Natural killer cell (primary cell): ENCODE data around the gene PPP4C. TPM values are rescaled to one million over a fixed set of nuclear protein-coding genes. Genes with fewer than 3 reads are reported as not detected.
A peak's percentile ranks its signal among the peaks of the same experiment; 100 is the strongest.

Experiments used
- ATAC-seq, 3 donors: fragments of 150-1000 bp in 2 of 3; fragments of 200-7000 bp in 1 of 3; cut with Tn5 transposase; 1 replicate in 1 of 3; 2 replicates in 2 of 3; pipeline ENCODE4 v1.10.0; 2021; ENCODE audit warnings: mild to moderate bottlenecking in 2 of 3, moderate library complexity in 2 of 3
- DNase-seq, 2 donors: peaks; one replicate each; pipeline versions ENCODE4 v3.0.0 to v3.0.0-alpha.2; 2013 to 2021; ENCODE audit warnings: mixed read lengths in 1 of 2
- H3K27ac ChIP-seq: one replicate; pipeline ENCODE4 v1.5.1; 2013; ENCODE audit warnings: mild to moderate bottlenecking, low read length
- H3K27me3 ChIP-seq: one replicate; pipeline ENCODE4 v1.6.1; 2013; ENCODE audit warnings: low read length; ENCODE audit not compliant: control insufficient read depth, insufficient read depth
- H3K36me3 ChIP-seq: one replicate; pipeline ENCODE4 v1.6.1; 2013; ENCODE audit warnings: low read length; ENCODE audit not compliant: control insufficient read depth, insufficient read depth
- H3K4me1 ChIP-seq: one replicate; pipeline ENCODE4 v1.6.1; 2013; ENCODE audit warnings: low read length; ENCODE audit not compliant: control insufficient read depth, insufficient read depth
- H3K4me3 ChIP-seq: one replicate; pipeline ENCODE4 v1.5.1; 2013; ENCODE audit warnings: low read length
- H3K9me3 ChIP-seq: one replicate; pipeline ENCODE4 v1.6.1; 2013; ENCODE audit warnings: low read length; ENCODE audit not compliant: control insufficient read depth, insufficient read depth
- H3K27ac Mint-ChIP-seq, 2 donors: one replicate each; pipeline ENCODE4 v1.8.0; 2022; ENCODE audit warnings: mild to moderate bottlenecking in 2 of 2, mixed read lengths in 2 of 2, moderate library complexity in 1 of 2
- H3K27me3 Mint-ChIP-seq, 2 donors: one replicate each; pipeline ENCODE4 v1.8.0; 2022; ENCODE audit warnings: low read depth in 2 of 2, mixed read lengths in 2 of 2
- H3K36me3 Mint-ChIP-seq: one replicate; pipeline ENCODE4 v1.8.0; 2022; ENCODE audit warnings: mixed read lengths
- H3K4me1 Mint-ChIP-seq, 2 donors: one replicate each; pipeline ENCODE4 v1.8.0; 2022; ENCODE audit warnings: mixed read lengths in 2 of 2
- H3K4me3 Mint-ChIP-seq: one replicate; pipeline ENCODE4 v1.8.0; 2022; ENCODE audit warnings: mild to moderate bottlenecking, moderate library complexity, mixed read lengths
- H3K9me3 Mint-ChIP-seq, 2 donors: one replicate each; pipeline ENCODE4 v1.8.0; 2022; ENCODE audit warnings: mixed read lengths in 2 of 2
- WGBS: methylation state at CpG from one replicate; pipeline ENCODE4 v1.1.7; 2013; ENCODE audit warnings: missing lambda C conversion rate; ENCODE audit not compliant: insufficient coverage; 5-methylcytosine and 5-hydroxymethylcytosine counted together
- intact Hi-C: fragments of 100-400 bp; cut with micrococcal nuclease; formaldehyde crosslinking; loops from one replicate; pipeline ENCODE4 v1.14.2; 2022
- total RNA-seq, 4 donors: library from RNA; stranded (reverse); fragments of 120-200 nt in 1 of 4; gene quantifications; one replicate each; pipeline versions ENCODE4 v1.2.3 to v1.2.4, GENCODE V29; 2013 to 2022
- TF ChIP-seq, protein P1 (sequence below): fragments of 200-600 bp; IDR thresholded peaks from one replicate; pipeline ENCODE4 v1.8.0; 2022; ENCODE audit warnings: antibody characterized with exemption

The PPP4C gene
- total RNA-seq, 3 donors from 2014 or later (not counting 1 experiment from before 2014, with no cell fraction given) = 119 to 132 (median 130) TPM

DNA sequence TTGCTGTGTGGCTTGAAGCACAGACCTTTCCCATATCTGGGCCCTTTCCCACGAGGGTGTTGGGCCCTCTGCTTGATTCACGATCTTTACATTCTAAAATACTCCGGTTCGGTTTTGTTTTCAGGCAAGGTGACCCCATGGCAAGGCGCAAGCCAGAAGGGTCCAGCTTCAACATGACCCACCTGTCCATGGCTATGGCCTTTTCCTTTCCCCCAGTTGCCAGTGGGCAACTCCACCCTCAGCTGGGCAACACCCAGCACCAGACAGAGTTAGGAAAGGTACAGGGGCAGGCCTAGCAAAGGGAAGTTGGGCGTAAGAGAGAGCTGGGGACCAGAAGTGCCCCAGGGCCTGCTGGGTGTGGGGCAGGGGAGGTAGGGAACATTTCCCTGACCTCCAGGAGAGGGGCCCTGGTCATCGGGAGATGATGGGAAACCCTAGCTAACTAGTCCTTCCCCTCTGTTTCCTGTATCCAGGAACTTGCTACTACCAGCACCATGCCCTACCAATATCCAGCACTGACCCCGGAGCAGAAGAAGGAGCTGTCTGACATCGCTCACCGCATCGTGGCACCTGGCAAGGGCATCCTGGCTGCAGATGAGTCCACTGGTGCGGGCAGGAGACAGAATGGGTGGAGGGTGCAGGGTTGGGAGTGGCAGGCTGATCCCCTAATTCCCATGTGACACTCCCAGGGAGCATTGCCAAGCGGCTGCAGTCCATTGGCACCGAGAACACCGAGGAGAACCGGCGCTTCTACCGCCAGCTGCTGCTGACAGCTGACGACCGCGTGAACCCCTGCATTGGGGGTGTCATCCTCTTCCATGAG is 8.8 kb upstream of the PPP4C start:
- H3K36me3 Mint-ChIP-seq = no peaks in the 10 kb centered on the region
- peak overlapping the region; percentile 96 for H3K4me3 ChIP-seq
- WGBS = 80% methylated on average over 21 of the region's 21 CpGs

DNA sequence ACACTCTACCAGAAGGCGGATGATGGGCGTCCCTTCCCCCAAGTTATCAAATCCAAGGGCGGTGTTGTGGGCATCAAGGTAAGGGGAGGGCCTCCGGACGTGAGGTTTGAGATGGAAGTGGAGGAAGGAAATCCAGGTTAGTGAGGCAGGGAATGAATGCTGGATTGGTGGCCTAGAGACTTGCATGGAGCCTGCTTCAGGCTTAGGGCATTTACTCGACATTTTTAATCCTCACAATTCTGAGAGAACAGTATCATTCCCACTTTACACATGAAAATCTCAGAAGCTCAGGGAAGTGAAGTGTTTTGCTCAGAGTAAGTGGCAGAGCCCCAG is 8.2 kb upstream of the PPP4C start:
- H3K4me3 ChIP-seq = no peak overlapping the region
- Mint-ChIP-seq H3K27ac (peak overlapping the region in 1 of 2 donors; percentile 98), H3K4me1 (peaks cover 36 to 59% of the 10 kb centered on the region in 2 donors), H3K36me3 (no peaks in the 10 kb centered on the region), H3K4me3 (peak overlapping the region; percentile 72), H3K9me3 (no peaks in the 10 kb centered on the region), H3K27me3 (no peaks in the 10 kb centered on the region)
- H3K9me3 ChIP-seq = no peaks in the 10 kb centered on the region
- intact Hi-C loops = loop anchor here (10.0 kb wide), 1 partner anchor 337 kb away; the partner anchor contains the start of gene ZNF771
- H3K4me1 ChIP-seq = peaks cover 42% of the 10 kb centered on the region
- no peaks in the 10 kb centered on the region for H3K27me3 ChIP-seq
- peaks cover 50% of the 10 kb centered on the region for H3K36me3 ChIP-seq
- 94% methylated on average over 5 of the region's 6 CpGs for WGBS
- ATAC-seq (no peak), DNase-seq (no peak)
- H3K27ac ChIP-seq = no peak overlapping the region
- TF ChIP-seq, protein P1, sequence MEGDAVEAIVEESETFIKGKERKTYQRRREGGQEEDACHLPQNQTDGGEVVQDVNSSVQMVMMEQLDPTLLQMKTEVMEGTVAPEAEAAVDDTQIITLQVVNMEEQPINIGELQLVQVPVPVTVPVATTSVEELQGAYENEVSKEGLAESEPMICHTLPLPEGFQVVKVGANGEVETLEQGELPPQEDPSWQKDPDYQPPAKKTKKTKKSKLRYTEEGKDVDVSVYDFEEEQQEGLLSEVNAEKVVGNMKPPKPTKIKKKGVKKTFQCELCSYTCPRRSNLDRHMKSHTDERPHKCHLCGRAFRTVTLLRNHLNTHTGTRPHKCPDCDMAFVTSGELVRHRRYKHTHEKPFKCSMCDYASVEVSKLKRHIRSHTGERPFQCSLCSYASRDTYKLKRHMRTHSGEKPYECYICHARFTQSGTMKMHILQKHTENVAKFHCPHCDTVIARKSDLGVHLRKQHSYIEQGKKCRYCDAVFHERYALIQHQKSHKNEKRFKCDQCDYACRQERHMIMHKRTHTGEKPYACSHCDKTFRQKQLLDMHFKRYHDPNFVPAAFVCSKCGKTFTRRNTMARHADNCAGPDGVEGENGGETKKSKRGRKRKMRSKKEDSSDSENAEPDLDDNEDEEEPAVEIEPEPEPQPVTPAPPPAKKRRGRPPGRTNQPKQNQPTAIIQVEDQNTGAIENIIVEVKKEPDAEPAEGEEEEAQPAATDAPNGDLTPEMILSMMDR = no peak

More for the DNA sequence above, 8.8 kb upstream of the PPP4C start:
- Histone ChIP-seq H3K4me1 (peaks cover 42% of the 10 kb centered on the region), H3K36me3 (peaks cover 45% of the 10 kb centered on the region), H3K27ac (peak overlapping the region; percentile 79), H3K9me3 (no peaks in the 10 kb centered on the region), H3K27me3 (no peaks in the 10 kb centered on the region)
- intact Hi-C loops = loop anchor here (10.0 kb wide), 1 partner anchor 338 kb away; the partner anchor contains the start of gene ZNF771
- TF ChIP-seq, protein P1 = no peak
- Mint-ChIP-seq H3K27ac (peak overlapping the region; percentile 94 to 98), H3K27me3 (no peaks in the 10 kb centered on the region), H3K4me3 (peak overlapping the region; percentile 98), H3K9me3 (no peaks in the 10 kb centered on the region), H3K4me1 (peaks cover 36 to 59% of the 10 kb centered on the region in 2 donors)
- no peak for ATAC-seq
- DNase-seq = no peak

- no peak for DNase-seq
- no peaks in the 10 kb centered on the region for H3K9me3 ChIP-seq
- no peaks in the 10 kb centered on the region for H3K36me3 Mint-ChIP-seq
- intact Hi-C loops = loop anchor here (10.0 kb wide), 1 partner anchor 336 kb away; the partner anchor contains the start of gene ZNF771
- peak overlapping the region; percentile 38 to 41 for H3K27ac Mint-ChIP-seq
- H3K27me3 Mint-ChIP-seq = no peaks in the 10 kb centered on the region
- no peak for ATAC-seq
- peaks cover 39% of the 10 kb centered on the region for H3K4me1 ChIP-seq
- WGBS = 75% methylated on average over 9 of the region's 9 CpGs
- TF ChIP-seq, protein P1 = no peak
- peaks cover 50% of the 10 kb centered on the region for H3K36me3 ChIP-seq
- no peak overlapping the region for H3K4me3 Mint-ChIP-seq
- no peaks in the 10 kb centered on the region for H3K9me3 Mint-ChIP-seq
- H3K4me3 ChIP-seq = no peak overlapping the region
- peaks cover 36 to 59% of the 10 kb centered on the region in 2 donors for H3K4me1 Mint-ChIP-seq
- H3K27me3 ChIP-seq = no peaks in the 10 kb centered on the region
- no peak overlapping the region for H3K27ac ChIP-seq
These were observed 7.5 kb upstream of the PPP4C start for GRCh38 chr16:30068333-30068732.
